Measurements from ENCODE around the gene DRAXIN. TPM values are rescaled to one million over a fixed set of nuclear protein-coding genes. Genes with fewer than 3 reads are reported as not detected.

The DRAXIN gene
- polyA plus RNA-seq, 1 donor (not counting 4 experiments of a cell fraction or from before 2014, with no cell fraction given): not detected

- Histone ChIP-seq H3K27me3 (ENCODE audit: control insufficient read depth, extremely low read depth, insufficient read depth, low read length) (no peaks in the 10 kb centered on the region), H3K9ac (ENCODE audit: control insufficient read depth, extremely low read depth, insufficient read depth, low read length) (no peak overlapping the region), H2AFZ (ENCODE audit: control insufficient read depth, low read length) (no peak overlapping the region), H3K79me2 (ENCODE audit: control insufficient read depth, insufficient read depth, low read length) (peaks cover 3% of the 10 kb centered on the region), H3K9me3 (ENCODE audit: control insufficient read depth, low read depth, low read length) (no peaks in the 10 kb centered on the region), H3K27ac (ENCODE audit: control insufficient read depth, insufficient read depth, low read length) (no peak overlapping the region), H4K20me1 (ENCODE audit: control insufficient read depth, extremely low read depth, insufficient read depth, low read length) (no peaks in the 10 kb centered on the region), H3K4me1 (ENCODE audit: control insufficient read depth, extremely low read depth, insufficient read depth, low read length) (peaks cover 21% of the 10 kb centered on the region), H3K36me3 (ENCODE audit: control insufficient read depth in 2 of 2, extremely low read depth in 1 of 2, insufficient read depth in 2 of 2, low read length in 2 of 2) (peaks cover 0 to 5% of the 10 kb centered on the region in 2 experiments), H3K9me1 (ENCODE audit: control insufficient read depth, extremely low read depth, insufficient read depth, low read length) (no peaks in the 10 kb centered on the region), H3K4me2 (ENCODE audit: control insufficient read depth, extremely low read depth, insufficient read depth, low read depth, low read length) (no peak overlapping the region), H3K4me3 (ENCODE audit: control insufficient read depth in 2 of 3, extremely low read depth in 1 of 3, insufficient read depth in 2 of 3, low read depth in 1 of 3, low read length in 3 of 3) (no peak overlapping the region)
- FAIRE-seq (no peak), DNase-seq (ENCODE audit: low read depth, low spot score) (no peak)
- dilution Hi-C loops (cut with MboI; ENCODE audit: extremely low pct_ligation_motif_present, low sequenced_read_pairs): no loop called here
- TF ChIP-seq EZH2 (IDR thresholded peaks at IDR 0.05; ENCODE audit: low read length) (no peak), CTCF (optimal IDR thresholded peaks at IDR 0.05 in 1 of 3, IDR thresholded peaks at IDR 0.05 in 1 of 3, conservative IDR thresholded peaks at IDR 0.05 in 1 of 3; ENCODE audit: extremely low read depth in 1 of 3, insufficient read depth in 2 of 3, low read length in 3 of 3) (peak in 1 of 3 experiments; percentile 43)
Measured at GRCh38 chr1:11650331-11650991, 41.0 kb upstream of the DRAXIN start.

GRCh38 chr1:11651017-11651416 is 40.5 kb upstream of the DRAXIN start:
- H3K9me1 ChIP-seq (ENCODE audit: control insufficient read depth, extremely low read depth, insufficient read depth, low read length): no peaks in the 10 kb centered on the region
- no peak overlapping the region for H3K9ac ChIP-seq (ENCODE audit: control insufficient read depth, extremely low read depth, insufficient read depth, low read length)
- peaks cover 26% of the 10 kb centered on the region for H3K4me1 ChIP-seq (ENCODE audit: control insufficient read depth, extremely low read depth, insufficient read depth, low read length)
- H3K4me3 ChIP-seq (ENCODE audit: control insufficient read depth in 2 of 3, extremely low read depth in 1 of 3, insufficient read depth in 2 of 3, low read depth in 1 of 3, low read length in 3 of 3): no peak overlapping the region
- H4K20me1 ChIP-seq (ENCODE audit: control insufficient read depth, extremely low read depth, insufficient read depth, low read length): no peaks in the 10 kb centered on the region
- peaks cover 0 to 5% of the 10 kb centered on the region in 2 experiments for H3K36me3 ChIP-seq (ENCODE audit: control insufficient read depth in 2 of 2, extremely low read depth in 1 of 2, insufficient read depth in 2 of 2, low read length in 2 of 2)
- TF ChIP-seq EZH2 (IDR thresholded peaks at IDR 0.05; ENCODE audit: low read length): no peak
- H3K9me3 ChIP-seq (ENCODE audit: control insufficient read depth, low read depth, low read length): no peaks in the 10 kb centered on the region
- no peak overlapping the region for H3K4me2 ChIP-seq (ENCODE audit: control insufficient read depth, extremely low read depth, insufficient read depth, low read depth, low read length)
- H2AFZ ChIP-seq (ENCODE audit: control insufficient read depth, low read length): no peak overlapping the region
- no peak for FAIRE-seq
- H3K27me3 ChIP-seq (ENCODE audit: control insufficient read depth, extremely low read depth, insufficient read depth, low read length): no peaks in the 10 kb centered on the region
- dilution Hi-C loops (cut with MboI; ENCODE audit: extremely low pct_ligation_motif_present, low sequenced_read_pairs): no loop called here
- no peak for DNase-seq (ENCODE audit: low read depth, low spot score)
- H3K27ac ChIP-seq (ENCODE audit: control insufficient read depth, insufficient read depth, low read length): no peak overlapping the region
- peaks cover 7% of the 10 kb centered on the region for H3K79me2 ChIP-seq (ENCODE audit: control insufficient read depth, insufficient read depth, low read length)
